A673 (cell line): ENCODE results near the gene GPR17. TPM values are rescaled to one million over a fixed set of nuclear protein-coding genes. Genes with fewer than 3 reads are reported as not detected.

Experiments
- BruUV-seq: library from RNA; stranded (reverse); fragments of 400-500 nt; replicated peaks from 2 replicates; lab custom pipeline; 2021; lab: Mats Ljungman, UMichigan
- CTCF ChIA-PET: fragments of 300-600 bp; sonication (Branson Sonifier 250); formaldehyde crosslinking; loops from one replicate; lab custom pipeline; 2022; ENCODE audit warnings: antibody characterized with exemption; lab: Charles Lee
- POLR2A ChIA-PET: fragments of 300-600 bp; sonication (Branson Sonifier 250); formaldehyde crosslinking; loops from one replicate; lab custom pipeline; 2022; ENCODE audit warnings: antibody characterized with exemption; ENCODE audit not compliant: low non-redundant PET; lab: Charles Lee
- DNase-seq: peaks from one replicate; pipeline ENCODE4 v3.0.0-alpha.2; 2015; ENCODE audit warnings: low spot score
- H3K27ac ChIP-seq: fragments of 200-600 bp; sonication (generic); 2 replicates; pipeline ENCODE4 v1.5.1; 2016; ENCODE audit warnings: mixed run types, low read depth, mild to moderate bottlenecking, mixed read lengths, antibody characterized with exemption, low read length; ENCODE audit not compliant: poor library complexity, severe bottlenecking
- H3K27me3 ChIP-seq: fragments of 200-600 bp; sonication (generic); replicated peaks from 2 replicates; pipeline ENCODE4 v1.6.1; 2017; ENCODE audit warnings: mixed run types, low read depth, mild to moderate bottlenecking, mixed read lengths, antibody characterized with exemption, low read length; ENCODE audit not compliant: insufficient read depth, poor library complexity
- H3K36me3 ChIP-seq: fragments of 200-600 bp; sonication (generic); 2 replicates; pipeline ENCODE4 v1.6.1; 2016; ENCODE audit warnings: mixed run types, mild to moderate bottlenecking, mixed read lengths, antibody characterized with exemption, low read length; ENCODE audit not compliant: insufficient read depth, poor library complexity, severe bottlenecking
- H3K4me1 ChIP-seq: fragments of 200-600 bp; sonication (generic); 2 replicates; pipeline ENCODE4 v1.6.1; 2017; ENCODE audit warnings: mixed run types, mild to moderate bottlenecking, mixed read lengths, antibody characterized with exemption, low read length; ENCODE audit not compliant: insufficient read depth, poor library complexity, severe bottlenecking
- H3K4me3 ChIP-seq: fragments of 200-600 bp; sonication (generic); 2 replicates; pipeline ENCODE4 v1.5.1; 2016; ENCODE audit warnings: low read depth, mixed run types, mild to moderate bottlenecking, mixed read lengths, low read length; ENCODE audit not compliant: poor library complexity, severe bottlenecking
- H3K9me3 ChIP-seq: fragments of 200-600 bp; sonication (generic); 2 replicates; pipeline ENCODE4 v1.6.1; 2016; ENCODE audit warnings: mixed run types, low read depth, mild to moderate bottlenecking, mixed read lengths, antibody characterized with exemption, low read length; ENCODE audit not compliant: poor library complexity, severe bottlenecking
- CTCF ChIP-seq: fragments of 300-800, 200-600 bp; sonication (generic); conservative IDR thresholded peaks from 2 replicates; pipeline ENCODE4 v1.5.1; 2017; ENCODE audit warnings: low read depth, mild to moderate bottlenecking, antibody characterized with exemption, low read length, moderate library complexity, mixed read lengths
- EZH2 ChIP-seq: fragments of 200-600 bp; sonication (generic); IDR thresholded peaks from 2 replicates; pipeline ENCODE4 v1.6.1; 2017; ENCODE audit warnings: borderline replicate concordance, low read depth, mild to moderate bottlenecking, mixed read lengths, antibody characterized with exemption, low read length; ENCODE audit not compliant: poor library complexity, severe bottlenecking
- intact Hi-C: fragments of 100-400 bp; cut with micrococcal nuclease; formaldehyde crosslinking; loops from one replicate; pipeline ENCODE4 v1.10.0; 2022; ENCODE audit not compliant: unreplicated experiment
- total RNA-seq: library from RNA; stranded (reverse); gene quantifications from 2 replicates; pipeline ENCODE4 v1.2.3, GENCODE V29; 2021

Gene GPR17
- total RNA-seq, 1 experiment from 2014 or later: 0.45 TPM

DNA sequence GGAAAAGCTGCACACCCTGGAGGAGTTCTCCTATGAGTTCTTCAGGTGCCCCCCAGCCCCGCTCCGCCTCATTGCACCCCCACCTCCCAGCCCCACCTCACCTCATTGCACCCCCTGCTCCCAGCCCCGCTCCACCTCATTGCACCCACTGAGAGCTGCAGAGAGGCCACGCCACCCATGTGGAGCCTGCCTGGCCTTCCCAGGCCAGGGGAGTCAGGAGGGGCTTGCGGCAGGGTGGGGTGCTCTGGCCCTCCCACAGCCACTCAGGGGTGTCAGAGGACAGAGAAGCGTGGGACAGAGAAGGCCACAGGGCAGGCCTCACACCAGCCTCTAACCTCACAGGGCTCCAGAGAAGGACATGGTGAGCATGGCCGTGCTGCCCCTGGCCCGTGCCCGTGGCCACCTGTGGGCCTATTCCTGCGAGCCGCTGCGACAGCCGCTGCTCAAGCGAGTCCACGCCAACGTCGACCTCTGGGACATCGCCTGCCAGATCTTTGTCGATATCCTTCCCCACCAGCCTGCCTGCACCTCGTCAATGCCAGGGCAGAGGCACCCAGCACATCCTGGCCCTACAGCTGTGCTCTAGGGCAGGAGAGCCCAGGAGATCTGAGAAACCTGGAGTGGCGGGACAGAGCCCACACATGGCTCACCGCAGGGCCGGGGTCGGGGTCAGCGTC, 15.0 kb upstream of the GPR17 start:
- no peaks in the 10 kb centered on the region for H3K4me1 ChIP-seq
- H3K9me3 ChIP-seq: no peaks in the 10 kb centered on the region
- no peak overlapping the region for H3K4me3 ChIP-seq
- no peaks in the 10 kb centered on the region for H3K27me3 ChIP-seq
- no peak for DNase-seq
- ChIA-PET CTCF (no interaction called here), POLR2A (no interaction called here)
- intact Hi-C loops: no loop called here
- H3K36me3 ChIP-seq: no peaks in the 10 kb centered on the region
- TF ChIP-seq EZH2: no peak
- no peak for TF ChIP-seq CTCF
- no TSS peak for BruUV-seq
- H3K27ac ChIP-seq: no peak overlapping the region

DNA sequence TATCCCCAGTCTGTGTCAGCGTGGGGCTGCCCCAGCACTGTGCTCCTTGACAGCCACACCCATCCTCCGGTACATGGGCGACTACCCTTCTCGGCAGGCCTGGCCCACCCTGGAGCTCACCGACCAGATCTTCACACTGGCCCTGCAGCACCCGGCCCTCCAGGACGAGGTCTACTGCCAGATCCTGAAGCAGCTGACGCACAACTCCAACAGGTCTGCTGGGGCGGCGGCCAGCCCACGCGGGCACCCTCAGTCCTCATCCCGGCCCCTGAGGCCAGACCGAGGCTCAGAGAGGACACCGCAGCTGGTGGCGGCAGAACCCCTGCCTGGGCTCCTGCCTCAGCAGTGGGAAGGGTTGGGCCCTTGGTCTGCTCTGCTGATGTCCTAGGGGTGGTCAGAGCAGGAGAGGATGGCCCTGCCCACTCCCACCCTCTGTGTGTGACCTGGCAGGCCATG, 14.4 kb upstream of the GPR17 start:
- ChIA-PET CTCF (no interaction called here), POLR2A (no interaction called here)
- Histone ChIP-seq H3K27me3 (no peaks in the 10 kb centered on the region), H3K36me3 (no peaks in the 10 kb centered on the region), H3K9me3 (no peaks in the 10 kb centered on the region), H3K27ac (no peak overlapping the region), H3K4me3 (no peak overlapping the region), H3K4me1 (no peaks in the 10 kb centered on the region)
- intact Hi-C loops: no loop called here
- BruUV-seq: no TSS peak
- TF ChIP-seq CTCF (no peak), EZH2 (no peak)
- no peak for DNase-seq

GRCh38 chr2:127631997-127632581, 13.9 kb upstream of the GPR17 start:
- BruUV-seq: no TSS peak
- no peak overlapping the region for H3K27ac ChIP-seq
- H3K4me3 ChIP-seq: no peak overlapping the region
- intact Hi-C loops: no loop called here
- H3K4me1 ChIP-seq: peaks cover 3% of the 10 kb centered on the region
- POLR2A ChIA-PET: no interaction called here
- H3K36me3 ChIP-seq: no peaks in the 10 kb centered on the region
- CTCF ChIA-PET: no interaction called here
- DNase-seq: no peak
- no peaks in the 10 kb centered on the region for H3K9me3 ChIP-seq
- no peaks in the 10 kb centered on the region for H3K27me3 ChIP-seq
- no peak for TF ChIP-seq EZH2
- TF ChIP-seq CTCF: no peak
